ENCODE data around the gene ZNF223. TPM values are rescaled to one million over a fixed set of nuclear protein-coding genes. Genes with fewer than 3 reads are reported as not detected.

ZNF223 gene
- polyA plus RNA-seq, 1 donor, result 16.9 TPM

GRCh38 chr19:44069415-44069814, 17.6 kb downstream of the ZNF223 start:
- Histone ChIP-seq H3K36me3 (ENCODE audit: control insufficient read depth, insufficient read depth, low read length) (peaks cover 24% of the 10 kb centered on the region), H3K27me3 (ENCODE audit: control insufficient read depth, insufficient read depth, low read length) (no peaks in the 10 kb centered on the region), H3K27ac (ENCODE audit: low read length) (no peak overlapping the region), H3K4me1 (ENCODE audit: control insufficient read depth, insufficient read depth, low read length) (no peaks in the 10 kb centered on the region), H3K9me3 (ENCODE audit: control insufficient read depth, low read depth, low read length) (peaks cover 32% of the 10 kb centered on the region), H3K4me3 (ENCODE audit: low read length) (no peak overlapping the region)
- 86% methylated on average over 1 of the region's 1 CpG for WGBS (ENCODE audit: insufficient coverage, low lambda C conversion rate)
- DNase-seq, result no peak

DNA sequence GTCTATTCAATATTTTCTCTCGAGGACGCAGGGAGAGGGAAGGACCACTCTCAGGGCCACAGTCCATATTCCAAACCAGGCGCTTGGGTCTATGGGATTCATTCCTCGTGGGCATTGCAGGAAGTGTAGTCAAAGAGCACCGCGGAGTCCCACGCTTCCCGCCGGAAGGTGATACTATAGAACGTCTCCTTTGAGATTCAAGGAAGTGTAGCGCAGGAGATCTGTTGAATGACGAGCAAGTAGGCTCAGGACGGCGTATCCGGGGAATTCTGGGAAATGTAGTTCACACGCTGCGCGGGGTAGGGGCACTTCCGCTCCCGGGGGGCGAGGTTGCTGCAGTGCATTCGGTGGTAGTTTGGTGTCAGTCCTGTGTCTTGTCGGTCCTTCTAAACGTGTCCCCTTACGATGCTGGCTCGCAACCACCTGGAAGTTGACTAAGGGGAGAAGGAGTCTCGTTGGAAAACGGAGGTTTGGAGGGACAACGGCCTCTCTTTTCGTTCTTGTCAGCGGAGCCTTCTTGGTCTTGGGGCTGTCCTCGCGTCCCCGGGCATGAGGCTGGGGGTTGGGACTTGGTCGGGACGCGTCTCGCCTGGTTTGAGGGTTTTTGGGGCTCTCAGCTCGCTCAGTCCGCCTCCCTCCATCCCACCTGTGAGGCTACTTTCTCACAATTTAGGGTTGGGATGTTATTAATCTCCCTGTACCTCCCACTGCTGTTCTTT, 20.1 kb downstream of the ZNF223 start, which contains the start of gene ZNF284:
Gene ZNF284 (plus strand): TSS at position 336 of the 719 bp plus-strand sequence. CDS start 4,231 bp downstream, outside the sequence.
- Histone ChIP-seq H3K27ac (ENCODE audit: low read length) (peak within 1 kb of the TSS; percentile 57), H3K9me3 (ENCODE audit: control insufficient read depth, low read depth, low read length) (peaks cover 17% of the 10 kb centered on the region), H3K4me1 (ENCODE audit: control insufficient read depth, insufficient read depth, low read length) (no peaks in the 10 kb centered on the region), H3K4me3 (ENCODE audit: low read length) (peak within 1 kb of the TSS; percentile 54), H3K36me3 (ENCODE audit: control insufficient read depth, insufficient read depth, low read length) (peaks cover 4% of the 10 kb centered on the region), H3K27me3 (ENCODE audit: control insufficient read depth, insufficient read depth, low read length) (no peaks in the 10 kb centered on the region)
- peak; percentile 92 to 96 for DNase-seq
- no CpG with 5 or more reads among the region's 40 CpGs for WGBS (ENCODE audit: insufficient coverage, low lambda C conversion rate)

GRCh38 chr19:44072543-44073401, 20.9 kb downstream of the ZNF223 start:
- Histone ChIP-seq H3K4me1 (ENCODE audit: control insufficient read depth, insufficient read depth, low read length) (no peaks in the 10 kb centered on the region), H3K4me3 (ENCODE audit: low read length) (peak overlapping the region; percentile 54), H3K36me3 (ENCODE audit: control insufficient read depth, insufficient read depth, low read length) (peaks cover 3% of the 10 kb centered on the region), H3K27ac (ENCODE audit: low read length) (no peak overlapping the region), H3K27me3 (ENCODE audit: control insufficient read depth, insufficient read depth, low read length) (no peaks in the 10 kb centered on the region), H3K9me3 (ENCODE audit: control insufficient read depth, low read depth, low read length) (peaks cover 11% of the 10 kb centered on the region)
- DNase-seq, result no peak
- 0% methylated on average over 1 of the region's 18 CpGs for WGBS (ENCODE audit: insufficient coverage, low lambda C conversion rate)

GRCh38 chr19:44076325-44076724, 24.5 kb downstream of the ZNF223 start:
- Histone ChIP-seq H3K4me1 (ENCODE audit: control insufficient read depth, insufficient read depth, low read length) (no peaks in the 10 kb centered on the region), H3K4me3 (ENCODE audit: low read length) (no peak overlapping the region), H3K36me3 (ENCODE audit: control insufficient read depth, insufficient read depth, low read length) (peaks cover 22% of the 10 kb centered on the region), H3K27ac (ENCODE audit: low read length) (no peak overlapping the region), H3K27me3 (ENCODE audit: control insufficient read depth, insufficient read depth, low read length) (no peaks in the 10 kb centered on the region), H3K9me3 (ENCODE audit: control insufficient read depth, low read depth, low read length) (no peaks in the 10 kb centered on the region)
- no peak for DNase-seq
- WGBS (ENCODE audit: insufficient coverage, low lambda C conversion rate), result 86% methylated on average over 2 of the region's 2 CpGs

GRCh38 chr19:44092108-44092507, 40.3 kb downstream of the ZNF223 start:
- WGBS (ENCODE audit: insufficient coverage, low lambda C conversion rate), result no CpG with 5 or more reads among the region's 4 CpGs

DNA sequence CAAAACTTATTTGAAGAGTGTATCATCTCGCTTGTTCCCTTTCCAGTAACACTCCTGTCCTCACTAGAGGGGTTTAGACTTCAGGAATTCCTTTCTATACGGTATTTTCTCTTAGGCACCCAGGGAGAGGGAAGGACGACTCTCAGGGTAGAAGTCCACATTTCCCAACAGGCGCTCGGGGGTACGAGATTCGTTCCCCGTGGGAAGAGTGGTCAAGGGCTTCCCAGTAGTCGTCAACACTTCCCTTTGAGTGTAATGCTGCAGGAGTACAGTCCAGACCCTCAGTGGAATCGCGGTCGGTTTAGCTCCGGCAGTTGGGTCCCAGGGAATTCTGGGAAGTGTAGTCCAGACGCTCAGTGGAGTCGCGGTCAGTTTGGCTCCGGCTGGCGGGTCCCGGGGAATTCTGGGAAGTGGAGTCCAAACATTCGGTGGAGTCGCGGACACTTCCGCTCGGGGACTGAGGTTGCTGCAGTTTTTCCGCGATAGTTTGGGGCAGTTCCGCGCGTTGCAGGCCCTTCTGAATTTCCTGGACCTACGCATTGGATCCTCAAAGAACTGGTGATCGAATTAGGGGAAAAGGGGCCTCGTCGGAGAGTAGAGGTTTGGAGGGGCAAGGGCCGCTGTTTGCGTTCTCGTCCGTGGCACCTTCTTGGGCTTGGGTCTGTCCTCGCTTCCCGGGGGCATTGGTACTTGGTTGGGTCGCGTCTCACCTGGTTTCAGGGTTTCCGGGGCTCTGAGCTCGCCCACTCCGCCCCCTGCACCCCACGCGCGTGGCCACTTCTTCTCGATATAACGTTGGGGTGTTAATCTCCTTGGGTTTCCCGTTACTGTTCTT, 42.3 kb downstream of the ZNF223 start, which contains the start of gene ZNF224:
Gene ZNF224 (plus strand): TSS at position 431 of the 835 bp plus-strand sequence. CDS start 3,513 bp downstream, outside the sequence.
- no CpG with 5 or more reads among the region's 50 CpGs for WGBS (ENCODE audit: insufficient coverage, low lambda C conversion rate)
- H3K4me3 ChIP-seq (ENCODE audit: low read length), result peak within 1 kb of the TSS; percentile 65
- H3K4me1 ChIP-seq (ENCODE audit: control insufficient read depth, insufficient read depth, low read length), result no peaks in the 10 kb centered on the region
- no peaks in the 10 kb centered on the region for H3K9me3 ChIP-seq (ENCODE audit: control insufficient read depth, low read depth, low read length)
- peak; percentile 90 to 93 for DNase-seq
- H3K27ac ChIP-seq (ENCODE audit: low read length), result peak within 1 kb of the TSS; percentile 60
- peaks cover 16% of the 10 kb centered on the region for H3K36me3 ChIP-seq (ENCODE audit: control insufficient read depth, insufficient read depth, low read length)
- no peaks in the 10 kb centered on the region for H3K27me3 ChIP-seq (ENCODE audit: control insufficient read depth, insufficient read depth, low read length)

More at GRCh38 chr19:44092108-44092507, 40.3 kb downstream of the ZNF223 start:
- no peaks in the 10 kb centered on the region for H3K9me3 ChIP-seq (ENCODE audit: control insufficient read depth, low read depth, low read length)
- H3K4me3 ChIP-seq (ENCODE audit: low read length), result no peak overlapping the region
- no peak for DNase-seq
- peaks cover 6% of the 10 kb centered on the region for H3K36me3 ChIP-seq (ENCODE audit: control insufficient read depth, insufficient read depth, low read length)
- no peaks in the 10 kb centered on the region for H3K4me1 ChIP-seq (ENCODE audit: control insufficient read depth, insufficient read depth, low read length)
- H3K27ac ChIP-seq (ENCODE audit: low read length), result no peak overlapping the region
- H3K27me3 ChIP-seq (ENCODE audit: control insufficient read depth, insufficient read depth, low read length), result no peaks in the 10 kb centered on the region

GRCh38 chr19:44107751-44108150, 55.9 kb downstream of the ZNF223 start:
- no peak for DNase-seq
- Histone ChIP-seq H3K36me3 (ENCODE audit: control insufficient read depth, insufficient read depth, low read length) (peaks cover 35% of the 10 kb centered on the region), H3K9me3 (ENCODE audit: control insufficient read depth, low read depth, low read length) (peaks cover 28% of the 10 kb centered on the region), H3K4me1 (ENCODE audit: control insufficient read depth, insufficient read depth, low read length) (no peaks in the 10 kb centered on the region), H3K4me3 (ENCODE audit: low read length) (no peak overlapping the region), H3K27ac (ENCODE audit: low read length) (no peak overlapping the region), H3K27me3 (ENCODE audit: control insufficient read depth, insufficient read depth, low read length) (no peaks in the 10 kb centered on the region)
- WGBS (ENCODE audit: insufficient coverage, low lambda C conversion rate), result no CpG with 5 or more reads among the region's 3 CpGs

- H3K27ac ChIP-seq (ENCODE audit: low read length), result no peak overlapping the region
- peaks cover 22% of the 10 kb centered on the region for H3K9me3 ChIP-seq (ENCODE audit: control insufficient read depth, low read depth, low read length)
- DNase-seq, result no peak
- no peak overlapping the region for H3K4me3 ChIP-seq (ENCODE audit: low read length)
- H3K4me1 ChIP-seq (ENCODE audit: control insufficient read depth, insufficient read depth, low read length), result no peaks in the 10 kb centered on the region
- H3K36me3 ChIP-seq (ENCODE audit: control insufficient read depth, insufficient read depth, low read length), result peaks cover 24% of the 10 kb centered on the region
- no peaks in the 10 kb centered on the region for H3K27me3 ChIP-seq (ENCODE audit: control insufficient read depth, insufficient read depth, low read length)
Measured at GRCh38 chr19:44109458-44109857, 57.6 kb downstream of the ZNF223 start.

- no peaks in the 10 kb centered on the region for H3K27me3 ChIP-seq (ENCODE audit: control insufficient read depth, insufficient read depth, low read length)
- WGBS (ENCODE audit: insufficient coverage, low lambda C conversion rate), result 0% methylated on average over 1 of the region's 17 CpGs
Measured at GRCh38 chr19:44111910-44112463, 60.2 kb downstream of the ZNF223 start.

More at GRCh38 chr19:44111910-44112463, 60.2 kb downstream of the ZNF223 start:
- peak; percentile 37 to 65 for DNase-seq
- H3K4me1 ChIP-seq (ENCODE audit: control insufficient read depth, insufficient read depth, low read length), result no peaks in the 10 kb centered on the region
- no peak overlapping the region for H3K27ac ChIP-seq (ENCODE audit: low read length)
- peaks cover 15% of the 10 kb centered on the region for H3K36me3 ChIP-seq (ENCODE audit: control insufficient read depth, insufficient read depth, low read length)
- H3K9me3 ChIP-seq (ENCODE audit: control insufficient read depth, low read depth, low read length), result peaks cover 15% of the 10 kb centered on the region
- H3K4me3 ChIP-seq (ENCODE audit: low read length), result peak overlapping the region; percentile 69

All from large intestine (tissue), 3 donors.